HCEC 1CT (cell line): ENCODE measurements around the gene UGT1A3.
"Not testable (repeated sequence)": the region's sequence is repeated elsewhere in the genome, so short reads cannot be mapped to it uniquely, and the experiment has no call there.

Experiments used
- DNase-seq: peaks from one replicate; pipeline ENCODE4 v3.0.0-alpha.2; 2017

UGT1A3 gene

GRCh38 chr2:233728723-233729301 is at the start of gene UGT1A3:
UGT1A3 (plus strand) TSS chr2:233729042; CDS start chr2:233729127, 85 bp downstream.
- DNase-seq, result no peak

- DNase-seq, result no peak
Observed at GRCh38 chr2:233679196-233679595, 49.6 kb upstream of the UGT1A3 start.

GRCh38 chr2:233680361-233681045 is 48.3 kb upstream of the UGT1A3 start:
- no peak for DNase-seq

GRCh38 chr2:233681521-233682099 is 47.2 kb upstream of the UGT1A3 start, which contains the start of gene UGT1A7:
UGT1A7 (plus strand) TSS chr2:233681901; CDS start chr2:233681938, 37 bp downstream.
- DNase-seq, result no peak

- DNase-seq, result no peak
Observed at GRCh38 chr2:233684640-233685039, 44.2 kb upstream of the UGT1A3 start.

- no peak for DNase-seq
Observed at GRCh38 chr2:233686928-233687327, 41.9 kb upstream of the UGT1A3 start.

- DNase-seq, result no peak
Observed at GRCh38 chr2:233688341-233688740, 40.5 kb upstream of the UGT1A3 start.

GRCh38 chr2:233689031-233689430 is 39.8 kb upstream of the UGT1A3 start:
- no peak for DNase-seq

GRCh38 chr2:233689501-233689900 is 39.3 kb upstream of the UGT1A3 start:
- DNase-seq, result no peak

- no peak for DNase-seq
Observed at GRCh38 chr2:233690444-233690843, 38.4 kb upstream of the UGT1A3 start.

GRCh38 chr2:233691443-233692433 is 37.1 kb upstream of the UGT1A3 start:
- DNase-seq, result no peak

GRCh38 chr2:233692648-233693047 is 36.2 kb upstream of the UGT1A3 start, which contains the start of gene UGT1A6:
UGT1A6 (plus strand) TSS chr2:233692890; CDS start chr2:233693005, 115 bp downstream.
- no peak for DNase-seq

GRCh38 chr2:233693963-233694362 is 34.9 kb upstream of the UGT1A3 start:
- no peak for DNase-seq

- no peak for DNase-seq
Observed at GRCh38 chr2:233698740-233699139, 30.1 kb upstream of the UGT1A3 start.

- DNase-seq, result no peak
Observed at GRCh38 chr2:233699424-233700027, 29.3 kb upstream of the UGT1A3 start.

- no peak for DNase-seq
Observed at GRCh38 chr2:233700028-233700635, 28.7 kb upstream of the UGT1A3 start.

GRCh38 chr2:233700842-233701241 is 28.0 kb upstream of the UGT1A3 start:
- DNase-seq, result not testable (repeated sequence)

GRCh38 chr2:233702238-233702637 is 26.6 kb upstream of the UGT1A3 start:
- no peak for DNase-seq

GRCh38 chr2:233705911-233706506 is 22.8 kb upstream of the UGT1A3 start:
- DNase-seq, result no peak

GRCh38 chr2:233706720-233707119 is 22.1 kb upstream of the UGT1A3 start:
- no peak for DNase-seq

GRCh38 chr2:233707940-233708644 is 20.8 kb upstream of the UGT1A3 start:
- DNase-seq, result no peak
